NB4 (cell line): ENCODE data around the gene ANKH.

ENCODE experiments used
- DNase-seq: peaks from one replicate; pipeline ENCODE4 v3.0.0; 2010; ENCODE audit warnings: low read depth
- H3K4me3 ChIP-seq: one replicate; pipeline ENCODE4 v1.5.1; 2011; ENCODE audit warnings: mild to moderate bottlenecking, low read depth, low read length, moderate library complexity
- CTCF ChIP-seq: IDR thresholded peaks from one replicate; pipeline ENCODE4 v1.5.1; 2012; ENCODE audit warnings: low read depth, low read length
- MAX ChIP-seq: IDR thresholded peaks from 2 replicates; pipeline ENCODE4 v1.6.1; 2011; ENCODE audit warnings: low read depth, low read length
- MYC ChIP-seq: IDR thresholded peaks from 2 replicates; pipeline ENCODE4 v1.6.1; 2011; ENCODE audit warnings: low read depth, low read length
- POLR2A ChIP-seq: IDR thresholded peaks from 2 replicates; pipeline ENCODE4 v1.6.1; 2011; ENCODE audit warnings: mild to moderate bottlenecking; ENCODE audit not compliant: insufficient read length; ENCODE audit errors: extremely low read depth

Gene ANKH

GRCh38 chr5:14662721-14663260, 208.8 kb downstream of the ANKH start:
- TF ChIP-seq CTCF = no peak
- no peak for TF ChIP-seq MYC
- no peak for TF ChIP-seq POLR2A
- no peak for TF ChIP-seq MAX
- no peak for DNase-seq
- no peak overlapping the region for H3K4me3 ChIP-seq

- no peak for DNase-seq
- H3K4me3 ChIP-seq = no peak overlapping the region
- TF ChIP-seq CTCF (no peak), MAX (no peak), MYC (no peak), POLR2A (no peak)
Observed at GRCh38 chr5:14660833-14661232, 210.7 kb downstream of the ANKH start.

GRCh38 chr5:14659821-14660607, 211.6 kb downstream of the ANKH start:
- DNase-seq = no peak
- no peak for TF ChIP-seq CTCF
- no peak for TF ChIP-seq MYC
- no peak for TF ChIP-seq POLR2A
- no peak for TF ChIP-seq MAX
- no peak overlapping the region for H3K4me3 ChIP-seq

GRCh38 chr5:14656898-14657297, 214.7 kb downstream of the ANKH start:
- DNase-seq = no peak
- no peak for TF ChIP-seq MAX
- no peak for TF ChIP-seq MYC
- no peak for TF ChIP-seq CTCF
- no peak for TF ChIP-seq POLR2A
- H3K4me3 ChIP-seq = no peak overlapping the region

- H3K4me3 ChIP-seq = no peak overlapping the region
- no peak for TF ChIP-seq MAX
- TF ChIP-seq CTCF = no peak
- no peak for TF ChIP-seq MYC
- no peak for DNase-seq
Observed at GRCh38 chr5:14655146-14655741, 216.3 kb downstream of the ANKH start.
